ENCODE results near the gene DDX54. TPM values are rescaled to one million over a fixed set of nuclear protein-coding genes. Genes with fewer than 3 reads are reported as not detected.
"Not testable (repeated sequence)": the region's sequence is repeated elsewhere in the genome, so short reads cannot be mapped to it uniquely, and the experiment has no call there.

Gene DDX54
- total RNA-seq, 1 donor from 2014 or later, result 34.7 TPM

DNA sequence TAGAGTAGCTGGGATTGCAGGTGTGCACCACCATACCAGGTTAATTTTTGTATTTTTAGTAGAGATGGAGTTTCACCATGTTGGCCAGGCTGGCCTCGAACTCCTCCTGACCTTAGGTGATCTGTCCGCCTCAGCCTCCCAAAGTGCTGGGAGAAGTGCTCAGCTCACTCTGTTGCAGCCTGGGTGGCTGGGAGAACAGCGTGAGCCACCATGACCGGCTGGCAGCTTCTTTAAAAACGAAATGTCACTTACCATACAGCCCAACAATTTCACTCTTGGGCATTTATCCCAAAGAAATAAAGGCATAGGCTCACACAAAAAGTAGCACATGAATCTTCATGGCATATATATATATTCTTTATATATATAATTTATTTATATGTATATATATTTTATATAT is 40.5 kb downstream of the DDX54 start:
- TF ChIP-seq, protein P1, sequence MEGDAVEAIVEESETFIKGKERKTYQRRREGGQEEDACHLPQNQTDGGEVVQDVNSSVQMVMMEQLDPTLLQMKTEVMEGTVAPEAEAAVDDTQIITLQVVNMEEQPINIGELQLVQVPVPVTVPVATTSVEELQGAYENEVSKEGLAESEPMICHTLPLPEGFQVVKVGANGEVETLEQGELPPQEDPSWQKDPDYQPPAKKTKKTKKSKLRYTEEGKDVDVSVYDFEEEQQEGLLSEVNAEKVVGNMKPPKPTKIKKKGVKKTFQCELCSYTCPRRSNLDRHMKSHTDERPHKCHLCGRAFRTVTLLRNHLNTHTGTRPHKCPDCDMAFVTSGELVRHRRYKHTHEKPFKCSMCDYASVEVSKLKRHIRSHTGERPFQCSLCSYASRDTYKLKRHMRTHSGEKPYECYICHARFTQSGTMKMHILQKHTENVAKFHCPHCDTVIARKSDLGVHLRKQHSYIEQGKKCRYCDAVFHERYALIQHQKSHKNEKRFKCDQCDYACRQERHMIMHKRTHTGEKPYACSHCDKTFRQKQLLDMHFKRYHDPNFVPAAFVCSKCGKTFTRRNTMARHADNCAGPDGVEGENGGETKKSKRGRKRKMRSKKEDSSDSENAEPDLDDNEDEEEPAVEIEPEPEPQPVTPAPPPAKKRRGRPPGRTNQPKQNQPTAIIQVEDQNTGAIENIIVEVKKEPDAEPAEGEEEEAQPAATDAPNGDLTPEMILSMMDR (IDR thresholded peaks at IDR 0.05; ENCODE audit: borderline replicate concordance), result no peak
- DNase-seq, result no peak
- H3K4me1 ChIP-seq, result peaks cover 13% of the 10 kb centered on the region
- no peak overlapping the region for H3K4me3 ChIP-seq
- H3K27ac ChIP-seq (replicated peaks), result no peak overlapping the region
- H3K9me3 ChIP-seq (replicated peaks), result no peaks in the 10 kb centered on the region
- no peaks in the 10 kb centered on the region for H3K36me3 ChIP-seq
- peaks cover 43% of the 10 kb centered on the region for H3K27me3 ChIP-seq (ENCODE audit: low read depth)
- intact Hi-C loops (cut with micrococcal nuclease), result no loop called here

- no peaks in the 10 kb centered on the region for H3K36me3 ChIP-seq
- no peak overlapping the region for H3K27ac ChIP-seq (replicated peaks)
- H3K27me3 ChIP-seq (ENCODE audit: low read depth), result peaks cover 36% of the 10 kb centered on the region
- intact Hi-C loops (cut with micrococcal nuclease), result no loop called here
- H3K4me1 ChIP-seq, result peaks cover 6% of the 10 kb centered on the region
- H3K4me3 ChIP-seq, result no peak overlapping the region
- TF ChIP-seq, protein P1 (IDR thresholded peaks at IDR 0.05; ENCODE audit: borderline replicate concordance), result no peak
- no peak for DNase-seq
- H3K9me3 ChIP-seq (replicated peaks), result no peaks in the 10 kb centered on the region
Measured at GRCh38 chr12:113143959-113144358, 41.3 kb downstream of the DDX54 start.

GRCh38 chr12:113142886-113143332 is 42.4 kb downstream of the DDX54 start:
- Histone ChIP-seq H3K4me3 (no peak overlapping the region), H3K36me3 (no peaks in the 10 kb centered on the region), H3K27ac (replicated peaks) (peak overlapping the region; percentile 52), H3K9me3 (replicated peaks) (no peaks in the 10 kb centered on the region), H3K27me3 (ENCODE audit: low read depth) (peaks cover 39% of the 10 kb centered on the region), H3K4me1 (peaks cover 6% of the 10 kb centered on the region)
- no peak for DNase-seq
- intact Hi-C loops (cut with micrococcal nuclease), result no loop called here
- TF ChIP-seq, protein P1 (IDR thresholded peaks at IDR 0.05; ENCODE audit: borderline replicate concordance), result no peak

- Histone ChIP-seq H3K4me3 (no peak overlapping the region), H3K27ac (replicated peaks) (peak overlapping the region; percentile 52), H3K27me3 (ENCODE audit: low read depth) (peaks cover 45% of the 10 kb centered on the region), H3K36me3 (no peaks in the 10 kb centered on the region), H3K4me1 (peaks cover 6% of the 10 kb centered on the region), H3K9me3 (replicated peaks) (no peaks in the 10 kb centered on the region)
- TF ChIP-seq, protein P1 (IDR thresholded peaks at IDR 0.05; ENCODE audit: borderline replicate concordance), result no peak
- DNase-seq, result peak; percentile 44
- intact Hi-C loops (cut with micrococcal nuclease), result no loop called here
Measured at GRCh38 chr12:113142173-113142885, 42.9 kb downstream of the DDX54 start.

- H3K4me1 ChIP-seq; H3K36me3 ChIP-seq; H3K9me3 ChIP-seq (replicated peaks); H3K27ac ChIP-seq (replicated peaks); intact Hi-C loops (cut with micrococcal nuclease); H3K4me3 ChIP-seq; DNase-seq: not testable (repeated sequence)
- peaks cover 47% of the 10 kb centered on the region for H3K27me3 ChIP-seq (ENCODE audit: low read depth)
Measured at GRCh38 chr12:113141716-113142115, 43.6 kb downstream of the DDX54 start.

GRCh38 chr12:113140706-113141105 is 44.6 kb downstream of the DDX54 start:
- Histone ChIP-seq H3K4me1 (peaks cover 11% of the 10 kb centered on the region), H3K27ac (replicated peaks) (no peak overlapping the region), H3K9me3 (replicated peaks) (no peaks in the 10 kb centered on the region), H3K27me3 (ENCODE audit: low read depth) (peaks cover 52% of the 10 kb centered on the region), H3K4me3 (no peak overlapping the region), H3K36me3 (no peaks in the 10 kb centered on the region)
- intact Hi-C loops (cut with micrococcal nuclease), result no loop called here
- DNase-seq, result no peak
- TF ChIP-seq, protein P1 (IDR thresholded peaks at IDR 0.05; ENCODE audit: borderline replicate concordance), result no peak
